Right cardiac atrium (tissue), 5 donors: Measurements from ENCODE around the gene PGAM5. TPM values are rescaled to one million over a fixed set of nuclear protein-coding genes. Genes with fewer than 3 reads are reported as not detected.
A peak's percentile ranks its signal among the peaks of the same experiment; 100 is the strongest.

ENCODE experiments used
- ATAC-seq, 2 donors: fragments of 200-7000 bp; cut with Tn5 transposase; one replicate each; pipeline versions ENCODE4 v1.8.0 to v1.9.1; 2020; ENCODE audit warnings: moderate library complexity in 2 of 2, mild to moderate bottlenecking in 1 of 2
- DNase-seq, 3 donors: peaks; one replicate each; pipeline ENCODE4 v3.0.0-alpha.2; 2020
- H3K27ac ChIP-seq: one replicate; pipeline ENCODE4 v1.5.1; 2013; ENCODE audit warnings: mild to moderate bottlenecking, low read length, control low read depth, moderate library complexity
- H3K27me3 ChIP-seq: one replicate; pipeline ENCODE4 v1.6.1; 2013; ENCODE audit not compliant: control insufficient read depth, insufficient read depth
- H3K4me1 ChIP-seq: one replicate; pipeline ENCODE4 v1.6.1; 2013; ENCODE audit warnings: low read length; ENCODE audit not compliant: control insufficient read depth, insufficient read depth
- H3K4me3 ChIP-seq: one replicate; pipeline ENCODE4 v1.5.1; 2013; ENCODE audit warnings: low read length, control low read depth
- H3K9me3 ChIP-seq: one replicate; pipeline ENCODE4 v1.6.1; 2013; ENCODE audit warnings: low read length; ENCODE audit not compliant: control insufficient read depth
- WGBS: extraction: QIAGEN DNeasy Blood & Tissue Kit; methylation state at CpG from one replicate; pipeline ENCODE4 v1.1.7; 2013; 5-methylcytosine and 5-hydroxymethylcytosine counted together
- intact Hi-C, 4 donors: fragments of 100-400 bp; cut with DNase I; formaldehyde crosslinking; loops; one replicate each; pipeline versions ENCODE4 v1.11.0 to v1.14.0; 2022 to 2023
- long read RNA-seq, 4 donors: library from polyadenylated mRNA; unstranded; transcript quantifications; one replicate each; pipeline ENCODE4 v2.0.0, GENCODE V29; 2020 to 2021
- polyA plus RNA-seq: library from polyadenylated mRNA; stranded (reverse); fragments of 200-250 nt; gene quantifications from one replicate; pipeline ENCODE4 v1.2.3, GENCODE V29; 2013
- total RNA-seq, 4 donors: library from RNA; stranded (reverse); fragmentation: NEBNext Ultra II Directional; extraction: Animal tissue kit (Norgen Biotek cat#: 25700); gene quantifications; one replicate each; pipeline ENCODE4 v1.2.1, GENCODE V29; 2021
- donor health status: healthy with polysubstance abuse.
- donor health status: DM: no; HTN: yes; CAD: no.
- donor health status: DM: no; HTN: no; CAD: no.
- donor health status: DM: no; HTN: yes; CAD: no; lungs with severe emphysema.
- donor health status: DM: yes; HTN: yes; CAD: no.

PGAM5 gene
- total RNA-seq (10 to 100 TPM; 21.2 to 24.0 (median 23.2) TPM), polyA plus RNA-seq (15.1 TPM)
- long read RNA-seq, donor 1, partial matches to known transcripts = 1 of 14 reads
- long read RNA-seq, donor 1, other reads (novel, unspliced or antisense) = 9 of 14 reads
- long read RNA-seq, donor 2, transcript PGAM5-203 (6 exons, 2,834 nt) = major isoform, 11 of 18 reads
- long read RNA-seq, donor 2, partial matches to known transcripts = 2 of 18 reads
- long read RNA-seq, donor 2, other reads (novel, unspliced or antisense) = 5 of 18 reads
- long read RNA-seq, donor 3, partial matches to known transcripts = 0 of 1 reads
- long read RNA-seq, donor 3, other reads (novel, unspliced or antisense) = 1 of 1 reads
- long read RNA-seq, donor 4, transcript PGAM5-203 (6 exons, 2,834 nt) = major isoform, 9 of 11 reads
- long read RNA-seq, donor 4, partial matches to known transcripts = 0 of 11 reads
- long read RNA-seq, donor 4, other reads (novel, unspliced or antisense) = 2 of 11 reads

DNA sequence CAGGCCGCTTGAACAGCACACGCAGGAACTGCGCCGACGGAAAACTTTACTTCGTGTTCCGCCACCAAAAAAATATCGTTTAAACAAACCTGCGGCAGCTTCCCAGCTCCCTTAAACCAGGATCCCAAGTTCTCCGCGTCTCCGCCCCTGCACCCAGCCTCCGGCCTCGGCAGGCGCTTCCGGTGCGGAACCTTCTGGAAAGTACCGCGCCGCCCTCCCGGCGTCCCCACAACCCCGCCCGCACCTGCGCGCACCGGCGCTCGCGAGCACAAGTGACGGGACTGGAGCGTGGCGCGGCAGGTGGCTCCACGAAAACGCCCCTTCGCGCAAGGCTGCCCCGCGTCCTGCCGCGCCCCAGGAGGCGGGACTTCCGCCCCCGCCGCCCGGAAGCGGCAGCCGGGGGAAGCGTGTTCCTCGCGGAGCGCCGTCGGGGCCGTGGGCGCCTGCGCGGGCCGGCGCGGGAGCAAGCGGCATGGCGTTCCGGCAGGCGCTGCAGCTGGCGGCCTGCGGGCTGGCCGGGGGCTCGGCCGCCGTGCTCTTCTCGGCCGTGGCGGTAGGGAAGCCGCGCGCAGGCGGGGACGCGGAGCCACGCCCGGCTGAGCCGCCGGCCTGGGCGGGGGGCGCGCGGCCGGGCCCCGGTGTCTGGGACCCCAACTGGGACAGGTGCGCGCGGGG lies at the start of gene PGAM5:
PGAM5 (plus strand) TSS at position 438 of the 675 bp plus-strand sequence; CDS start at position 473, 35 bp downstream.
- Histone ChIP-seq H3K27me3 (no peaks in the 10 kb centered on the region), H3K27ac (peak within 1 kb of the TSS; percentile 34), H3K4me3 (peak within 1 kb of the TSS; percentile 96), H3K4me1 (no peaks in the 10 kb centered on the region), H3K9me3 (no peaks in the 10 kb centered on the region)
- DNase-seq (peak; percentile 81 to 93 (median 93)), ATAC-seq (peak; percentile 95 to 96)
- intact Hi-C loops = no loop called here
- WGBS = under 1% methylated on average over 94 of the region's 94 CpGs

DNA sequence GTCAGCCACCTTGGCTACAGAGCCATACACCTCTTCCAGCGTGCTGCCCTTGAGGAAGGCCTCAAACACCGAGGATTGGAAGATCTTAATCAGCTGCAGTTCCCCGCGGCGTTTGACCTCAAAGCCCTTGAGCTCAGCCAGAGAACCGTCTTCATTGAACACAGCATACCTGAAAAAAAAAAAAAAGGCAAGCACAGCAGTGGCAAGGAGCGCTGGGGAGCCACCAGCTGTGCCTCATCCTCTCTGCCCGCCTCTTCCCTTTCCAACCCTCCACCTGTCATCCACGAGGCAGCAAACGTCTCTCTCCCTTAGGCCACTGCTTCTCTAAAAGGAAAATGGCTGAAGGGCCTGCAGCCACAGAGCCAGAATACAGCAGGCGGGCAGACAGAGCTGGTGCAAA lies 49.6 kb upstream of the PGAM5 start:
- Histone ChIP-seq H3K4me3 (no peak overlapping the region), H3K9me3 (no peaks in the 10 kb centered on the region), H3K4me1 (no peaks in the 10 kb centered on the region), H3K27ac (no peak overlapping the region), H3K27me3 (no peaks in the 10 kb centered on the region)
- intact Hi-C loops = no loop called here
- WGBS = 85% methylated on average over 11 of the region's 11 CpGs
- no peak for ATAC-seq
- DNase-seq = no peak

GRCh38 chr12:132661972-132662371 lies 48.7 kb upstream of the PGAM5 start:
- DNase-seq (peak in 2 of 3 donors; percentile 44 to 78), ATAC-seq (peak; percentile 64 to 85)
- WGBS = 67% methylated on average over 5 of the region's 5 CpGs
- no peaks in the 10 kb centered on the region for H3K9me3 ChIP-seq
- intact Hi-C loops = no loop called here
- no peak overlapping the region for H3K27ac ChIP-seq
- H3K4me3 ChIP-seq = no peak overlapping the region
- no peaks in the 10 kb centered on the region for H3K27me3 ChIP-seq
- H3K4me1 ChIP-seq = no peaks in the 10 kb centered on the region

DNA sequence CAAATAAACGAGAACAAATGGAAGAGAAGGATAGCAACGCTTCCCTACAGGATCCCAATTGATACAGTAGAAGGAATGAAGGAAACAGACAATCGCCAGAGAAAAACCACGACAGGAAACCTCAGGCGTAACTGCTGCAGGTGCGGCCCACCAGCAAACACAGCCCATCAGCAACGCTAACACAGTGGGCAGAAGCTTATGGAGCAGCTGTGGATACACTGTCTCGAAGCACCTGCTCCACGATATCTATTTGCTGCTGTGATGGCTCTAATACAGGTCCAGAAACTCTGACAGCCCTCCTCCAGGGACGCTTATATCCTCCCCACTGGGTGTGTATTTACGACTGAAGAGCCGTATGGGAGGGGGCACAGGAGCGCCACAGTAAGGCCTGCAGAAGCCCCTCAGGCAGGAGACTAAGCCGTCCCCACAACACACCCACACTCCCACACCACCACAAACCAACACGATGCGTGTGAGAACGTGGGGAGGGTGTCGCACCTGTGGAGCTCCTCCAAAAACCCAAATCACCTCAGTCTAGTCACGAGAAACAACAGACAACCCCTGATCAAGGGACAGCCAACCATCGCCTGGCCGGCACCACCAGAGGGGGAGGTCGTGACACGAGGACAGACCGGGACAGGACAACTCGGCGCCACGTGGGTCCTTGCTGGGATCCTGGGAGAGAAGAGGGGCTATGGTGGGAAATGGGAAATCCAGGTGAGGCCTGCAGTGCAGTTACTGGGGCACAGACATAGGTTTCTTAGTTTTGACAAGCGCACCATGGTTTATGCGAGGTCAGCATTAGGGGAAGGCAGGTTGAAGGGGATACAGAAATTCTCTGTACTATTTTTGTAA lies 47.5 kb upstream of the PGAM5 start:
- Histone ChIP-seq H3K9me3 (no peaks in the 10 kb centered on the region), H3K27ac (no peak overlapping the region), H3K4me1 (no peaks in the 10 kb centered on the region), H3K27me3 (no peaks in the 10 kb centered on the region), H3K4me3 (no peak overlapping the region)
- ATAC-seq = no peak
- DNase-seq = no peak
- 89% methylated on average over 29 of the region's 29 CpGs for WGBS
- intact Hi-C loops = no loop called here

DNA sequence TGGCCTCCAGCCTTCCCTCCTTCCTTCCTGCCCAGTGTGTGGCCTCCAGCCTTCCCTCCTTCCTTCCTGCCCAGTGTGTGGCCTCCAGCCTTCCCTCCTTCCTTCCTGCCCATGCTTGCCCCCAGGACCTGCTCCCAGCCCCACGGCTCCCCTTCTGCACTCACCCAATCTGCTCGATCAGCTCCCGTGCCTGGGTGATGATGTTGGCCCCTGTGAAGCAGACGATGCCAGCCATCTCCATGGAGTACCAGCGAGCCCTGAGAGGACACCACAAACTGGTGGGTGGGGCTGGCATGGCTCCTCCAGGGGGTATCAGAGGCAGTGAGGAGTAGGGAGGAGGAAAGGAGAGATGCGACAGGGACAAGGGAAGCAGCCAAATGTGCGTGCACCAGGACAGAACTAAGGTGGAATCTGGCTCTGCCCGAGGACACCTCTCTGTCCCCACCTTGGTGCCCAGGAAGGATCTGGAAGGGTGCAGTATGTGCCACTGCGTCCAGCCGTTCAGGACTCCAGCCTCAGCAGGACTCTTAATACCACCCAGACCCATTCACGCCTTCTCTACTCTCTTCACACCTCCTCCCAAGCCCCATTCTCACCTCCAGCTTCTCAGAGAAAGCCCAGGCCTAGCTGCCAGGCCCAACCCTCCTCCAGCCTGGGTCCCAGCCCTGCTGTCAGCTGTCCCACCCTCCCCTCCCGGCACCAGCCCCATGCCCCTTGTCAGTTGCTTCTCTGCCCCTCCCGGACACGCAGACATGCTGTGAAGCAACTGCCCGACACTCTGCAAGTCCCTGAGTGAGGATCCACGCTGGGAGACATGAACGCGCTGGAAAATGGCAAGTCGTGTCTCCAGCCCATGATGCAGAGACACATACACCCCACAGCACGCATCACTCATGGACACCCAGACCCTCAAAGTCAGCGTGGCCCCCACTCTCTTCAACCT lies 46.2 kb upstream of the PGAM5 start:
- DNase-seq (no peak), ATAC-seq (no peak)
- H3K4me1 ChIP-seq = no peaks in the 10 kb centered on the region
- WGBS = 82% methylated on average over 21 of the region's 21 CpGs
- intact Hi-C loops = no loop called here
- H3K4me3 ChIP-seq = no peak overlapping the region
- H3K27ac ChIP-seq = no peak overlapping the region
- H3K9me3 ChIP-seq = no peaks in the 10 kb centered on the region
- no peaks in the 10 kb centered on the region for H3K27me3 ChIP-seq

DNA sequence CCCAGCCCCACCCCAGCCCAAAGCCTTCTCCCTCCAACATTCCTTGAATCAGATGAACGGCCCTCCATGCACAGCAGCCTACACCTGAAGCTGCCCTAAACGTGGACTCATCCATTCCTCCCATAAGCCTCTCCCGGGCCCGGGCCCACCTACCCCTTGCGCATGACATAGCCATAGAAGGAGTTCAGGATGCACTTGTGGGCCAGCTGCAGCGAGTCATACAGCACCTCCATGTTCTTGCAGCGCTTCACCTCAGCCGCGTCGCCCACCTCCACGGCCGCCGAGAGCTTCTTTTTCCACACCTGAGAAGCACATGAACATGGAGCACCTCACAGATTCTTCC lies 45.5 kb upstream of the PGAM5 start:
- 93% methylated on average over 13 of the region's 13 CpGs for WGBS
- Histone ChIP-seq H3K9me3 (no peaks in the 10 kb centered on the region), H3K27ac (no peak overlapping the region), H3K27me3 (no peaks in the 10 kb centered on the region), H3K4me3 (no peak overlapping the region), H3K4me1 (no peaks in the 10 kb centered on the region)
- intact Hi-C loops = no loop called here
- no peak for DNase-seq
- ATAC-seq = no peak

DNA sequence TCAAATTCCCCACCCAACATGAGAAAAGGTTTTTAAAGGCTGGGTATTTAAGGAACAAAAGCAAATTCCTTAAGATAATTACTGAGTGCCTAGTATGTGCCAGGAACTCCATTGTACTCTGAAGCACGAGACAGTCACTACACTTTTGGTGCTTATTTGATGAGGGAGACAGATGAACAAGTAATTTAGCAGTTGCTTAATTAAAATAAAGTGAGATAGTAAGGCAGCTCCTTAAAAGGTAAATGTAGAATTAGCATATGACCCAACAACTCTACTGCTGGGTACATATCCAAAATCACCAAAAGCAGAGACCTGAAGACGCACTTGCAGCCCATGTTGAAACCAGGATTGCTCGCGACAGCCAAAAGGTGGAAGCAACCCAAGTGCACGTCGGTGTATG lies 44.8 kb upstream of the PGAM5 start:
- intact Hi-C loops = no loop called here
- DNase-seq = no peak
- Histone ChIP-seq H3K4me1 (no peaks in the 10 kb centered on the region), H3K9me3 (no peaks in the 10 kb centered on the region), H3K4me3 (no peak overlapping the region), H3K27ac (no peak overlapping the region), H3K27me3 (no peaks in the 10 kb centered on the region)
- ATAC-seq = no peak
- 96% methylated on average over 6 of the region's 6 CpGs for WGBS

DNA sequence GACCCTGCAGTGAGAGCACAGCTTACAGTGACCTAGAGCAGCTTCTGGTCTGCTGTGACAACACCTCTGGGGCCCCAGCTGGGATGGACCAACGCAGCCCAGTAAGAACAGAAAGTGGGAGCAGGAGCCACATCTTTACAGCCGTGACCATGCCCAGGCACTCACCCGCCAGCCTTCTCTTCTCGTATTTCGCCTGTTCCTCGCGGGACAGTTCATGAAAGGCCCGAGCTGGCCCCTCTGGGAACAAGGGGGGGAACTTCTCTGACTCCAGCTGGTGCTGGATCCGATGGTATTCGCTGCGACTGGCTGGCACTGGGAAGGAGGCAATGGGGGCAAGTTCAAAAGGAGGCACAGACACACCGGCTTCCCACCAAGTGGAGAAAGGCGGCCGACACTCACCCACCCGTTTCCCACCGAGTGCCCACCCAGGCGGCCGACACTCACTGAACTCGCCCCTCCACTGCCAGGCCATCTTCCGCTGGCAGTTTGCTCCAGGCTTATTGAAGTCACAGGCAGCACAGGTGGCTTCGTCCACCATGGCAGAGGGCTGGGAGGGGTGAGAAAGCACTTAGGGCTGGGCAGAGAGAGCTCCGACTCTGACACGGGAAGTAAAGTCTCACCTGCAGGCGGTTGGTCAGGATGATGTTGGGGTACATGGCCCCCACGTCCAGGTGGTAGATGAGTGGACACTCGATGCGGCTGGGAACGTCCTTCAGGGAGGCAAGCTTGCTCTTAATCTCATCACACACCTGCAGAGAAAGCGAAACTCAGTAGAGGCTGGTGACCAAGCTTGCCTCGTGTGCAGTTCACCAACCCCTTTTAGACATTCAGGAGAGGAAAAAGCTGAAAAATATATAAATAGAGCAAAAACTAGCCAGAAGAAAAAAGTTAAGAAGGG lies 42.2 kb upstream of the PGAM5 start:
- Histone ChIP-seq H3K4me1 (no peaks in the 10 kb centered on the region), H3K9me3 (no peaks in the 10 kb centered on the region), H3K27me3 (no peaks in the 10 kb centered on the region), H3K27ac (no peak overlapping the region), H3K4me3 (no peak overlapping the region)
- DNase-seq = no peak
- intact Hi-C loops = no loop called here
- WGBS = 96% methylated on average over 30 of the region's 30 CpGs
- no peak for ATAC-seq

- Histone ChIP-seq H3K27ac (no peak overlapping the region), H3K27me3 (no peaks in the 10 kb centered on the region), H3K9me3 (no peaks in the 10 kb centered on the region), H3K4me3 (no peak overlapping the region), H3K4me1 (no peaks in the 10 kb centered on the region)
- intact Hi-C loops = no loop called here
- WGBS = 89% methylated on average over 17 of the region's 17 CpGs
- ATAC-seq (no peak), DNase-seq (no peak)
Observed at GRCh38 chr12:132669166-132669879, 41.3 kb upstream of the PGAM5 start.
